AG04449 (cell line): ENCODE results near the gene ZFR2.
"Not testable (repeated sequence)": the region's sequence is repeated elsewhere in the genome, so short reads cannot be mapped to it uniquely, and the experiment has no call there.

ENCODE experiments used
- CTCF ChIA-PET: fragments of 350-600 bp; formaldehyde crosslinking; extraction: SDS; loops from one replicate; lab custom pipeline; 2021; ENCODE audit warnings: antibody characterized with exemption; lab: Yijun Ruan, JAX
- POLR2A ChIA-PET: fragments of 400-600, 350-600 bp; formaldehyde crosslinking; extraction: SDS; loops from one replicate; lab custom pipeline; 2020; ENCODE audit warnings: antibody characterized with exemption, inconsistent platforms; lab: Yijun Ruan, JAX
- DNase-seq: peaks from one replicate; pipeline ENCODE4 v3.0.0-alpha.2; 2010; ENCODE audit warnings: low read depth, low spot score
- H3K4me3 ChIP-seq: 2 replicates; pipeline ENCODE4 v1.5.1; 2011; ENCODE audit warnings: low read depth, mild to moderate bottlenecking, control low read depth, low read length
- TF ChIP-seq, protein P1 (sequence below): IDR thresholded peaks from one replicate; pipeline ENCODE4 v1.5.1; 2011; ENCODE audit warnings: mild to moderate bottlenecking, moderate library complexity, low read length, control low read depth, inconsistent platforms; ENCODE audit not compliant: insufficient read depth; ENCODE audit errors: missing control alignments

ZFR2 gene

DNA sequence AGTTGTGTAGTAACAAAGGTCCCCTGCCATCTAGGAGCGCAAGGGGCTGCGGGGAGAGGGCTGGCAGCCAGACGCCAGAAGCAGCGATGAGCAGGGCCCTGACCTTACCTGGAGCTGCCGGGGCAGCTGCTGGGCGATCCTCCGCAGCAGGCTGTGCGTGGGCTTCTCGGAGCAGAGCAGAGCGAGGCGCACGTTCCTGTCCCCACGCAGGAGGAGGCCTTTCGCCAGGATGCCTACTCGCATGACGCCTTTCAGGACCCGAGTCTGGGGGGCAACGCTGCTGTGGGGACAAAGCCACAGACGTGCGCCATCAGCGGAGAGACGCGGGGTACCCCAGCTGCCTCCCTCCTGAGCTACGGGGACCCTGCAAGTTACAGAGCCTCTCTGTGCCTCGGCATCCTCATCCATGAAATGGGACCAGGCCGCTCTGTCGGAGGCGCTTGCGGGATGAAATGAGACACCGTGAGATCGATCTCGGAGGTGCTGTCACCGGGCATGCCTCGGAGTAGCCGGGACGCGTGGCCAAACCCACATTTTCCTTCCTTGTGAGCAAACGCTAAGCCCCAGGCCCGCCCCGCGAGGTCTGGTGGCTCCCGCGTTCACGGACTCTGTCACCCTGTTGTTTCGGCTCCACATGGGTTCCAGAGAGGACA, 52.1 kb downstream of the ZFR2 start:
- POLR2A ChIA-PET = no interaction called here
- H3K4me3 ChIP-seq = no peak overlapping the region
- TF ChIP-seq, protein P1, sequence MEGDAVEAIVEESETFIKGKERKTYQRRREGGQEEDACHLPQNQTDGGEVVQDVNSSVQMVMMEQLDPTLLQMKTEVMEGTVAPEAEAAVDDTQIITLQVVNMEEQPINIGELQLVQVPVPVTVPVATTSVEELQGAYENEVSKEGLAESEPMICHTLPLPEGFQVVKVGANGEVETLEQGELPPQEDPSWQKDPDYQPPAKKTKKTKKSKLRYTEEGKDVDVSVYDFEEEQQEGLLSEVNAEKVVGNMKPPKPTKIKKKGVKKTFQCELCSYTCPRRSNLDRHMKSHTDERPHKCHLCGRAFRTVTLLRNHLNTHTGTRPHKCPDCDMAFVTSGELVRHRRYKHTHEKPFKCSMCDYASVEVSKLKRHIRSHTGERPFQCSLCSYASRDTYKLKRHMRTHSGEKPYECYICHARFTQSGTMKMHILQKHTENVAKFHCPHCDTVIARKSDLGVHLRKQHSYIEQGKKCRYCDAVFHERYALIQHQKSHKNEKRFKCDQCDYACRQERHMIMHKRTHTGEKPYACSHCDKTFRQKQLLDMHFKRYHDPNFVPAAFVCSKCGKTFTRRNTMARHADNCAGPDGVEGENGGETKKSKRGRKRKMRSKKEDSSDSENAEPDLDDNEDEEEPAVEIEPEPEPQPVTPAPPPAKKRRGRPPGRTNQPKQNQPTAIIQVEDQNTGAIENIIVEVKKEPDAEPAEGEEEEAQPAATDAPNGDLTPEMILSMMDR = no peak
- no peak for DNase-seq
- CTCF ChIA-PET = interaction anchor here (1.7 kb wide), 1 partner anchor 9 kb away, joined by 5 read pairs; no protein-coding TSS in a partner anchor

DNA sequence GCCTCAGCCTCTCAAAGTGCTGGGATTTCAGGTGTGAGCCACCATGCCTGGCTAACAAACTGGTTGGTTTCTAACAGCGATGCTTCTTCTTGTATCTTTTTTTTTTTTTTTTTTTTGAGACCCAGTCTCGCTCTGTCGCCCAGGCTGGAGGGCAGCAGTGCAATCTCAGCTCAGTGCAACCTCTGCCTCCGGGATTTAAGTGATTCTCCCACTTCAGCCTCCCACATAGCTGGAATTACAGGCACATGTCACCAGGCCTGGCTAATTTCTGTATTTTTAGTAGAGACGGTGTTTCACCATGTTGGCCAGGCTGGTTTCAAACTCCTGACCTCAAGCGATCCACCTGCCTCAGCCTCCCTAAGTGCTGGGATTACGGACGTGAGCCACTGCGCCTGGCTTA, 52.7 kb downstream of the ZFR2 start:
- DNase-seq, POLR2A ChIA-PET, H3K4me3 ChIP-seq: not testable (repeated sequence)
- CTCF ChIA-PET = interaction anchor here (1.7 kb wide), 1 partner anchor 10 kb away, joined by 5 read pairs; no protein-coding TSS in a partner anchor

DNA sequence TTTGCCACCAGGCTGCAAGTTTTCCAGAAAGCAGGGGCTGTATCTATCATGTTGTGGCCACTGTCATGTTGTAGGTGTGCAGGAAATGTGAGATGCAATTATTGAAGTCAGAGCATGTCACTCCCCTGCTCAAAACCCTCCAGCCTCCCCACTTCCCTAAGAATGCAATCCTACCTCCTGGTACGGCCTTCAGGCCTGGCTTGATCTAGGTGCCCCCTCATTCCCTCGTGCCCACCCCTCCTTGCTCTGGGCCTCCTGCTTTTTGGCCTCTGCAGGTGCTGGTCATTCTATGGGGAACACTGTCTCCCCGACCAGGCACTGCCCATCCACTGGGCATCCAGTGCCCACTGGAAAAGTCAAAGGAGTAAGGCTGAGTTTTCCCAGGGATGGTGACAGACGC, 54.2 kb downstream of the ZFR2 start:
- CTCF ChIA-PET = no interaction called here
- POLR2A ChIA-PET = no interaction called here
- TF ChIP-seq, protein P1 = no peak
- no peak for DNase-seq
- no peak overlapping the region for H3K4me3 ChIP-seq

DNA sequence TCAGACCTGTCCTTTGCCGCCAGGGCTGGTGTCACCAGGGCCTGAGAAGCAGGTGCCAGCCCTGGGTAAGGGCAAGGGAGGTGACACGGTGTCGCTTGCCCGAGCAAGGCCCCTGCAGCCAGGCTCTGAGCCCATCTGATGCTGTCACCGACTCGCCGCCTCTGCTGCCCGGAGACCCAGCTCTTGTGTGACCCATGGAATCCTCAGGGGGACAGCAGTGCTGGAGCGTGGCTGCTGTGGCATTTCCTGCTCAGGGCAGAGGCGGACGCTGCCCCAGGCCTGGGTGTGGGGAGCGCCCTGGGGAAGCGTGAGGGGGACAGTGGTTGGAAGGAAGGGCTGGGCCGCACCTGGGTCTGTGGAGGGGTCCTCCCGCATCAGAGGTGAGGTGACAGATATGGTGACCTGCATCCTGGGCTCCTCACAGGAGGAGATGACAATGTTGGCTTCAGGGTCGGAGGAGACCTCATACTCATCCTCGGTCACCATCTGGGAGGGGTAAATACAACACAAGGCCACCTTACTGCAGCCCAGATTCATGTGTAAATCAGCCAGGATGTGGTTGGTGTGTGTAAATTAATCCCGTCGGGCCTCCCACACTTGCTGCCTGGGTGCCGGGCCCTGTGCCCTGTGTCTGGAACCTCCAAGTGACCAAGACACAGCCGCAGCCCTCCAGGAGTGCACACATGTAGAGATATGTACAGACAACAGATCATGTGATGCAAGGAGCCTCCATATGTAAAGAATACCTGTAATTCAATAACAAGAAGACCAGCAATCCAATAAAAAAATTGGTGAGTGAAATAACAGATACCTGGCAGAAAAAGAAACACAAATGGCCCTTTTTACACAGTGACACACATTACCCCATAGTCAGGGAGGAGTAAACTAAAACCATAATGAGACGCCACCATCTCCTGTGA, 55.1 kb downstream of the ZFR2 start:
- no peak for DNase-seq
- no peak overlapping the region for H3K4me3 ChIP-seq
- POLR2A ChIA-PET = no interaction called here
- TF ChIP-seq, protein P1 = no peak
- CTCF ChIA-PET = interaction anchor here (4.7 kb wide), 1 partner anchor 9 kb away, joined by 17 read pairs; no protein-coding TSS in a partner anchor

DNA sequence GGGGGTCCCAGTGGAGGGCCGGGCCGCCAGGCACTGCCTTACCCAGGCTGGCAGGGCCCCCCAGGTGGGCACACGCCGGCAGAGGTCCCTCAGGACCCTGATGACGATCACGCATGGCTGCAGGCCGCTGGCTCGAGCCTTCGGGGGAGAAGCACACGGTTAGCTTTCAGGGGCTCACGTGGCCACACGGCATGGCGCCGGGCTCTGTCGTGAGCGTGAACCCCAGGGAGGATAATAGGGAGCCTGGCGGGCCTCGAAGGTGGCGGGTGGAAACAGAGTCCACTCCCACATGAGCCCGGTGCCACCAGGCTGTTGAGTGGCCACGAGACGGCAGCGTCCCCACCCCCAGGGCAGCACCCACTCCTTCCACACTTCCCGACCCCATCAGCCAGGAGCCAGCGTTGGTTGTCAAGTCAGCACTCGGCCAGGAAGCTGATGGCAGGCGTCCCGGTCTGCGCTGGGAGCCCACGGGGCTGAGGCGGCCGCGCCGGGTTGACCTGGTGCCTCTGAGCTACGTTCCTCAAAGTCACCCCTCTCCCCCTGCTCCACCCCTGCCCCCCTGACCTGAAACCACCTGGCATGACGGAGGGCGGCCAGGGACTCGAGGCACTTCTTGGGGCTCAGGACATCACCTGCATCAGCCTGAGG, 58.0 kb downstream of the ZFR2 start:
- ChIA-PET POLR2A (no interaction called here), CTCF (interaction anchor here (4.7 kb wide), 1 partner anchor 12 kb away, joined by 17 read pairs; no protein-coding TSS in a partner anchor)
- TF ChIP-seq, protein P1 = no peak
- H3K4me3 ChIP-seq = no peak overlapping the region
- no peak for DNase-seq

DNA sequence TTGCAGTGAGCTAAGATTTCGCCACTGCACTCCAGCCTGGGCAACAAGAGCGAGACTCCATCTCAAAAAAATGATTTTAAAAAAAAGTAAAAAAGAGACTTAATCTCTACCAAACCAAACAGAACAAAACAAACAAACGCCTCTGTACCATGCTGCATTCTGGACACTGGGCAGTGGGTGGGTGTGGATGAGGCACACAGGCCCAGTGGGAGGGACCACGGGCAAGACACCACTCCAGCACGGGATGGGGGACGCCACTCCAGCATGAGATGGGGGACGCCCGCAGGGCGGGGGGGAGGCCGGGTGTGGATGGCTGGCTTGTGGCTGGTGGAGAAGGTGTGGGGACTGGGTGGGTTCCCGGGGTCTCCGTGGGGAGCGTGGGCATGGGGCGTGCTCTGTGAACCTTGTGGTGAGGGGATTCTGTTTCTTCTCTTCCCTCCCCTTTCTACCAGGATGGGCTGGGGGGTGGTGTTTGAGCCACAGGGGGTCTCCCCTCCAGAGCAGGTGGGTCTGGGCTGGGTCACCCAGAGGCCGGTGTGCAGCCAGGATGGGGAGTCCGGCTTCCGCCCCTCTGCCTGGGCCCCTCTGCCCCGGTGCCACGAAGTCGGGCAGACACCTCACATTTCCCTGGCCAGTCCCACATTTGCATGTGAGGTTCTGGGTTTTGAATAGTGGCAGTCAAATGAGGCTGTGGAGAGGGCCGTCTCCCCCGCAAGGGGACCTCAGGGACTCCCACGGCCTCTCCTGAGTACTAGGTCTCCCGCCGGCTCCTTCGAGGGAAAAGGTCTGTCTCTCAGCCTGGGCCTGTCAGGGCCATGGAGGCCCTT, 58.7 kb downstream of the ZFR2 start:
- no peak overlapping the region for H3K4me3 ChIP-seq
- ChIA-PET CTCF (interaction anchor here (0.9 to 4.7 kb wide), 2 partner anchors 8 to 12 kb away, joined by 3 to 17 read pairs; no protein-coding TSS in a partner anchor), POLR2A (no interaction called here)
- TF ChIP-seq, protein P1 = no peak
- DNase-seq = no peak
